KMS-11 (cell line): ENCODE data around the gene CORO1C.
"Not testable (repeated sequence)": the region's sequence is repeated elsewhere in the genome, so short reads cannot be mapped to it uniquely, and the experiment has no call there.

Experiments used
- H2AFZ ChIP-seq: fragments of 200-600 bp; sonication (generic); 2 replicates; pipeline ENCODE4 v1.6.1; 2016; ENCODE audit warnings: antibody characterized with exemption, mixed run types, low read depth
- H3K27ac ChIP-seq: fragments of 200-600 bp; sonication (generic); 2 replicates; pipeline ENCODE4 v1.6.1; 2016; ENCODE audit warnings: mild to moderate bottlenecking, mixed run types
- H3K27me3 ChIP-seq: fragments of 200-600 bp; sonication (generic); 2 replicates; pipeline ENCODE4 v1.6.1; 2017; ENCODE audit warnings: mild to moderate bottlenecking, low read depth, mixed run types, moderate library complexity; ENCODE audit not compliant: insufficient read depth
- H3K36me3 ChIP-seq: fragments of 200-600 bp; sonication (generic); 2 replicates; pipeline ENCODE4 v1.6.1; 2017; ENCODE audit warnings: mild to moderate bottlenecking, mixed run types; ENCODE audit not compliant: insufficient read depth
- H3K4me1 ChIP-seq: fragments of 200-600 bp; sonication (generic); 2 replicates; pipeline ENCODE4 v1.6.1; 2016; ENCODE audit warnings: mild to moderate bottlenecking, low read depth, mixed run types; ENCODE audit not compliant: poor library complexity, severe bottlenecking
- H3K4me2 ChIP-seq: fragments of 200-600 bp; sonication (generic); 2 replicates; pipeline ENCODE4 v1.7.0; 2016; ENCODE audit warnings: mild to moderate bottlenecking, mixed run types
- H3K4me3 ChIP-seq: fragments of 200-600 bp; sonication (generic); IDR thresholded peaks from 2 replicates; pipeline ENCODE4 v1.6.1; 2017; ENCODE audit warnings: low read depth, low read length, mixed read lengths; ENCODE audit not compliant: insufficient read depth
- H3K79me2 ChIP-seq: fragments of 200-600 bp; sonication (generic); 2 replicates; pipeline ENCODE4 v1.6.1; 2016; ENCODE audit warnings: low read depth, mixed run types; ENCODE audit not compliant: insufficient read depth
- H3K9ac ChIP-seq: fragments of 200-600 bp; sonication (generic); 2 replicates; pipeline ENCODE4 v1.6.1; 2016; ENCODE audit warnings: mild to moderate bottlenecking, mixed run types
- H4K20me1 ChIP-seq: fragments of 200-600 bp; sonication (generic); 2 replicates; pipeline ENCODE4 v1.6.1; 2016; ENCODE audit warnings: mild to moderate bottlenecking, mixed run types; ENCODE audit not compliant: insufficient read depth
- CTCF ChIP-seq: fragments of 200-600 bp; sonication (generic); conservative IDR thresholded peaks from 2 replicates; pipeline ENCODE4 v1.6.1; 2017; ENCODE audit warnings: low read depth, mild to moderate bottlenecking, antibody characterized with exemption, low read length, moderate library complexity, mixed read lengths

The CORO1C gene

GRCh38 chr12:108621161-108621560 is 110.2 kb downstream of the CORO1C start:
- Histone ChIP-seq H3K36me3 (no peaks in the 10 kb centered on the region; the same call in 1 of the 2 replicates), H3K4me1 (peaks cover 48% of the 10 kb centered on the region), H3K27me3 (no peaks in the 10 kb centered on the region), H3K4me2 (no peak overlapping the region), H3K27ac (no peak overlapping the region), H3K79me2 (peaks cover 16% of the 10 kb centered on the region), H2AFZ (no peak overlapping the region), H3K9ac (no peak overlapping the region), H3K4me3 (no peak overlapping the region), H4K20me1 (no peaks in the 10 kb centered on the region)
- no peak for TF ChIP-seq CTCF

GRCh38 chr12:108620236-108620879 is 111.0 kb downstream of the CORO1C start:
- Histone ChIP-seq H2AFZ (no peak overlapping the region), H3K36me3 (no peaks in the 10 kb centered on the region; the same call in 1 of the 2 replicates), H3K27ac (no peak overlapping the region; the same call in 1 of the 2 replicates), H3K9ac (no peak overlapping the region), H3K4me1 (peaks cover 46% of the 10 kb centered on the region), H3K79me2 (peaks cover 8% of the 10 kb centered on the region), H3K4me2 (no peak overlapping the region), H4K20me1 (no peaks in the 10 kb centered on the region), H3K27me3 (no peaks in the 10 kb centered on the region), H3K4me3 (no peak overlapping the region)
- TF ChIP-seq CTCF: no peak

- no peaks in the 10 kb centered on the region; the same call in 1 of the 2 replicates for H3K36me3 ChIP-seq
- H3K4me3 ChIP-seq: no peak overlapping the region
- H3K4me2 ChIP-seq: no peak overlapping the region
- no peaks in the 10 kb centered on the region for H4K20me1 ChIP-seq
- no peaks in the 10 kb centered on the region for H3K27me3 ChIP-seq
- peak overlapping the region; percentile 96; the same call in 1 of the 2 replicates for H3K27ac ChIP-seq
- TF ChIP-seq CTCF: no peak
- H3K79me2 ChIP-seq: peaks cover under 1% of the 10 kb centered on the region; the same call in 1 of the 2 replicates
- H3K4me1 ChIP-seq: peaks cover 45% of the 10 kb centered on the region
- no peak overlapping the region for H2AFZ ChIP-seq
- no peak overlapping the region for H3K9ac ChIP-seq
Measured at GRCh38 chr12:108619369-108620160, 111.8 kb downstream of the CORO1C start.

GRCh38 chr12:108618953-108619274 is 112.4 kb downstream of the CORO1C start:
- Histone ChIP-seq H3K4me1 (peaks cover 51% of the 10 kb centered on the region), H3K27ac (peak overlapping the region; percentile 96; the same call in 1 of the 2 replicates)
- not testable (repeated sequence) for H3K27me3 ChIP-seq, H4K20me1 ChIP-seq, H3K4me3 ChIP-seq, H2AFZ ChIP-seq, H3K36me3 ChIP-seq, H3K79me2 ChIP-seq, H3K4me2 ChIP-seq, H3K9ac ChIP-seq
